GM19240 (cell line): ENCODE results near the gene IRF7.

Experiments used
- DNase-seq: peaks from one replicate; pipeline ENCODE4 v3.0.0; 2011; ENCODE audit warnings: low spot score; ENCODE audit not compliant: insufficient read length

Gene IRF7

GRCh38 chr11:563812-564578 lies 51.8 kb downstream of the IRF7 start:
- DNase-seq: no peak

DNA sequence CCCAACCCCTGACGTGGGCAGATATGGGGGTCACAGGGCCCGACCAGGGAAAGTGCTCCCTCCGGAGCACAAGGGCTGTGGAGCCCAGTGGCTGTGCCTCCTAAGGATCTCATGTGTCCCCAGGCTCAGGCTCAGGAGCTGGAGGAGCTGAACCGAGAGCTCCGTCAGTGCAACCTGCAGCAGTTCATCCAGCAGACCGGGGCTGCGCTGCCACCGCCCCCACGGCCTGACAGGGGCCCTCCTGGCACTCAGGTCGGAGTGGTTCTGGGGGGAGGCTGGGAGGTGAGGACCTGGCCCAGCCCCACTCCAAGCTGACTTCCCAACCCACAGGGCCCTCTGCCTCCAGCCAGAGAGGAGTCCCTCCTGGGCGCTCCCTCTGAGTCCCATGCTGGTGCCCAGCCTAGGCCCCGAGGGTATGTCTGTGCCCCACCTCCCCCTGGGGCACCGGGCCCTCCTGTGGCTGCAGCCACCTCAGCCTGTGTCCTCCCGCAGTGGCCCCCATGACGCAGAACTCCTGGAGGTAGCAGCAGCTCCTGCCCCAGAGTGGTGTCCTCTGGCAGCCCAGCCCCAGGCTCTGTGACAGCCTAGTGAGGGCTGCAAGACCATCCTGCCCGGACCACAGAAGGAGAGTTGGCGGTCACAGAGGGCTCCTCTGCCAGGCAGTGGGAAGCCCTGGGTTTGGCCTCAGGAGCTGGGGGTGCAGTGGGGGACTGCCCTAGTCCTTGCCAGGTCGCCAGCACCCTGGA lies 52.5 kb downstream of the IRF7 start:
- no peak for DNase-seq
